Uterus (tissue), 4 donors: ENCODE data around the gene CHCHD3. TPM values are rescaled to one million over a fixed set of nuclear protein-coding genes. Genes with fewer than 3 reads are reported as not detected.

ENCODE experiments used
- DNase-seq, 2 donors: peaks; one replicate each; pipeline ENCODE4 v3.0.0-alpha.2; 2019 to 2020
- H3K27ac ChIP-seq, 2 donors: fragments of 200-600 bp; sonication (generic); 1 replicate in 1 of 2; 2 replicates in 1 of 2; pipeline ENCODE4 v1.5.1; 2016 to 2018
- H3K27me3 ChIP-seq, 2 donors: fragments of 200-600 bp; sonication (generic); one replicate each; pipeline ENCODE4 v1.5.1; 2018 to 2019; ENCODE audit warnings: control low read depth in 1 of 2
- H3K36me3 ChIP-seq, 2 donors: fragments of 200-600 bp; sonication (generic); one replicate each; pipeline ENCODE4 v1.5.1; 2019; ENCODE audit warnings: control low read depth in 1 of 2
- H3K4me1 ChIP-seq, 2 donors: fragments of 200-600 bp; sonication (generic); one replicate each; pipeline ENCODE4 v1.5.1; 2018 to 2019; ENCODE audit warnings: control low read depth in 1 of 2
- H3K4me3 ChIP-seq, 2 donors: fragments of 200-600 bp; sonication (generic); 1 replicate in 1 of 2; 2 replicates in 1 of 2; pipeline ENCODE4 v1.5.1; 2018 to 2019; ENCODE audit warnings: mild to moderate bottlenecking in 1 of 2
- H3K9me3 ChIP-seq, 2 donors: fragments of 200-600 bp; sonication (generic); one replicate each; pipeline ENCODE4 v1.5.1; 2019; ENCODE audit warnings: control low read depth in 1 of 2
- CTCF ChIP-seq, 4 experiments: fragments of 200-600 bp in 2 of 4; fragments of 450-650 bp in 2 of 4; sonication (generic) in 2 of 4; IDR thresholded peaks; one replicate each; pipeline ENCODE4 v1.5.1; 2016 to 2019; ENCODE audit warnings: antibody characterized with exemption in 4 of 4, mild to moderate bottlenecking in 2 of 4, moderate library complexity in 1 of 4
- POLR2A ChIP-seq, 2 donors: fragments of 450-650 bp; IDR thresholded peaks; one replicate each; pipeline ENCODE4 v1.6.1; 2016; ENCODE audit warnings: antibody characterized with exemption in 2 of 2, mild to moderate bottlenecking in 1 of 2, moderate library complexity in 1 of 2
- intact Hi-C: fragments of 100-400 bp; cut with DNase I; formaldehyde crosslinking; loops from one replicate; pipeline ENCODE4 v1.15.1; 2023; ENCODE audit warnings: low total_unique reads
- total RNA-seq, 4 donors: library from RNA; depleted of rRNA in 3 of 4; stranded (reverse); fragments of >200 nt in 3 of 4; gene quantifications; one replicate each; pipeline versions ENCODE4 v1.1.0 to v1.2.4, GENCODE V29; 2014 to 2023
- donor health status: DM: yes; HTN: yes; CAD: no.

Gene CHCHD3
- total RNA-seq, 4 donors from 2014 or later = 43.5 to 61.0 (median 47.6) TPM

DNA sequence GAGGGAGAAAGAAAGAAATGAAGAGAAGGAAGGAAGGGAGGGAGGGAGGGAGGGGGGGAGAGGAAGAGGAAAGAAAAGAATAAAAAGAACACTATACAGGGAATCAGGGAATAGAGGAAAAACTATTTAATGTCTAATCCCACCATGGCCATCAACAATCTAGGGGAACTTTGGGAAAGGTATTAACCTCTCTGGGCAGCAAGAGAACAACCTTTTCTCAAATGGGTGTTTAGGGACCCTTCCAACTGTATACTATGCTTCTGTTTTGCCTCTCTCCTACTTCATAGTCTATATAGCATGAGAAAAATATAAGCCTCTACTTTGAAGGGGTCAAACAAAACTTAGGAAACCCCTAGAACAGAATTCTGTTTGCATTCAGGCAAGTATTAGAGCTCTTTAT is 54.5 kb downstream of the CHCHD3 start:
- intact Hi-C loops = no loop called here
- Histone ChIP-seq H3K27ac (no peak overlapping the region), H3K4me3 (no peak overlapping the region), H3K4me1 (no peaks in the 10 kb centered on the region), H3K36me3 (no peaks in the 10 kb centered on the region), H3K9me3 (no peaks in the 10 kb centered on the region), H3K27me3 (no peaks in the 10 kb centered on the region)
- DNase-seq = no peak
- TF ChIP-seq POLR2A (IDR thresholded peaks at IDR 0.05) = no peak
- no peak for TF ChIP-seq CTCF (IDR thresholded peaks at IDR 0.05)

DNA sequence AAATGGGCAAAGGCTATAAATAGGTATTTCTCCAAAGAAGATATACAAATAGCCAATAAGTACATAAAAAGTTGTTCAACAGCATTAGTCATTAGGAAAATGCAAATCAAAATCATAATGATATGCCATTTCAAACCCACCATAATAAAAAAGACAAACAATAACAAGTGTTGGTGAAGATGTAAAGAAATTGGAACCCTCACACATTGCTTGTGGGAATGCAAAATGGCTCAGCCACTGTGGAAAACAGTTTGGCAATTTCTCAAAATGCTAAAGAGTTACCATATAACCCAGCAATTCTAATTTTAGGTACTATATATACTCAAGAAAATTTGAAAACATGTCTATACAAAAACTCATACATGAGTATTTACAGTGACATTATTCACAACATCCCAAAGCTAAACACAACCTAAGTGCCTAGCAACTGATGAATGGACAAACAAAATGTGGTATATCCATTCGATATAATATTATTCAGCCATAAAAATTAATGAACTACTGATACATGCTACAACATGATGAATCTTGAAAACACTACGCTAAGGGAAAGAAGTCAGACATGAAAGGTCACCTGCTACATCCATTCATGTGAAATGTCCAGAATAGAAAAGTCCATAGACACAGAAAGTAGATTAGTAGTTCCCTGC is 55.6 kb downstream of the CHCHD3 start:
- H3K27ac ChIP-seq = no peak overlapping the region
- H3K36me3 ChIP-seq = no peaks in the 10 kb centered on the region
- no peak overlapping the region for H3K4me3 ChIP-seq
- H3K27me3 ChIP-seq = no peaks in the 10 kb centered on the region
- no peak for DNase-seq
- H3K9me3 ChIP-seq = no peaks in the 10 kb centered on the region
- H3K4me1 ChIP-seq = no peaks in the 10 kb centered on the region
- no peak for TF ChIP-seq CTCF (IDR thresholded peaks at IDR 0.05)
- TF ChIP-seq POLR2A (IDR thresholded peaks at IDR 0.05) = no peak
- intact Hi-C loops = no loop called here

- no peaks in the 10 kb centered on the region for H3K4me1 ChIP-seq
- intact Hi-C loops = no loop called here
- no peak overlapping the region for H3K4me3 ChIP-seq
- no peaks in the 10 kb centered on the region for H3K9me3 ChIP-seq
- H3K27ac ChIP-seq = no peak overlapping the region
- no peaks in the 10 kb centered on the region for H3K27me3 ChIP-seq
- no peak for DNase-seq
- no peaks in the 10 kb centered on the region for H3K36me3 ChIP-seq
- no peak for TF ChIP-seq CTCF (IDR thresholded peaks at IDR 0.05)
- TF ChIP-seq POLR2A (IDR thresholded peaks at IDR 0.05) = no peak
Measured at GRCh38 chr7:133025056-133025455, 56.8 kb downstream of the CHCHD3 start.

DNA sequence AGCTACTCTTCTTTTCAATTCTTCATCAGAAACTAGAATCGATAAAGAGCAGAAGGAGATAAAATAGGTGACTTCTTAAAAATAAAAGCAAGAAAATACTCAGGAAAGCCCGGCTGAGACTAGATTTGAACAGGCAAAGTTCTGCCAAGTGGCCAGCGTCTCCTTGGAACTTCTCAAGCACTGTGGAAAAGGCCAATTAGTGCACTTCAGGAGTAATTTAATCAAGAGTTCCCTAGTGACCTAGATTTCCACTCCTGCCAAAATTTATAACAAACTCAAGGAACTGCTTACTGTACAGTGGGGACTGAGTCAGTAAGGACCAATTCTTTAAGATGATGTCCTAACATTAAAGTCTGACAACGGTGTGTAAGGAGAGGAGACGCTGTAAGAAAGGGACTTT is 57.3 kb downstream of the CHCHD3 start:
- no peak overlapping the region for H3K4me3 ChIP-seq
- intact Hi-C loops = no loop called here
- no peaks in the 10 kb centered on the region for H3K9me3 ChIP-seq
- no peak overlapping the region for H3K27ac ChIP-seq
- no peaks in the 10 kb centered on the region for H3K27me3 ChIP-seq
- no peaks in the 10 kb centered on the region for H3K36me3 ChIP-seq
- no peaks in the 10 kb centered on the region for H3K4me1 ChIP-seq
- TF ChIP-seq POLR2A (IDR thresholded peaks at IDR 0.05) (no peak), CTCF (IDR thresholded peaks at IDR 0.05) (no peak)
- DNase-seq = no peak

DNA sequence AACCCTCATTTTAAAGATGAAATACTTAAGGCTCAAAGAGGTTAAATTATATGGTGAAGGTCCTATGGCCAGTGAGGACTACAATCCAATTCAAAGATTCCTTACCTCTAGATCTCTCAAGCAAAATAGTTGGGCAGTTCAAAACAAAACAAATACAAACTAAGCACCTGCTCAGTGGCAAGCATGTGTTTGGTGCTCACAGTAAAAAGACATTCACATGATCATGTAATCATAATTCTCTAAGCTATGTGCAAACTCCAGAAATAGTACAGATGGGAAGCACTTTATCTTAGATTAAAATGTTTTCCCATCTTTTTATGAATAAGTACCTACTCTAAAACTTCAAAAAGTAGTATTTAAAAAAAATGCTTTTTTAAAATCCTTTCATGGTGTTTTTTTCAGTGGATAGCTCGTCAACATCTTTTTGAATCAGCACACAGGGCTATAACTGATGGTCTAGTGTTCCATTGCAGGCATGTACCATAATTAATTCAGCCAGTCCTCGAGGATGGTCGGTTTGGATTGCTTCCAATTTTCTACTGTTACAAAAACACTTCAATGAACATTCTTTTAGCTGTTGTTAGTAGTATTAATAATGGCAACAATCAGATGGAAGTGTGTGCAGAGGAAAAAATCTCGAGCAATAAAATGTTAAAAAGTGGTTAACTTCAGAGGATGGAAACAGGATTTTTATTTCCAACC is 58.4 kb downstream of the CHCHD3 start:
- H3K9me3 ChIP-seq = no peaks in the 10 kb centered on the region
- no peaks in the 10 kb centered on the region for H3K36me3 ChIP-seq
- no peak for DNase-seq
- no peak overlapping the region for H3K4me3 ChIP-seq
- no peaks in the 10 kb centered on the region for H3K4me1 ChIP-seq
- intact Hi-C loops = no loop called here
- TF ChIP-seq CTCF (IDR thresholded peaks at IDR 0.05) (no peak), POLR2A (IDR thresholded peaks at IDR 0.05) (no peak)
- no peak overlapping the region for H3K27ac ChIP-seq
- H3K27me3 ChIP-seq = no peaks in the 10 kb centered on the region
